GM08714 (cell line): ENCODE data around the gene ELMO1.

Experiments
- H3K4me3 ChIP-seq: fragments of 200-500 bp; sonication (Bioruptor generic); 2 replicates; pipeline ENCODE4 v1.5.1; 2014; ENCODE audit warnings: mild to moderate bottlenecking, low read length, inconsistent platforms
- ZNF274 ChIP-seq: IDR thresholded peaks from 2 replicates; pipeline ENCODE4 v1.6.1; 2012; ENCODE audit warnings: mild to moderate bottlenecking, low read depth, low read length

ELMO1 gene

DNA sequence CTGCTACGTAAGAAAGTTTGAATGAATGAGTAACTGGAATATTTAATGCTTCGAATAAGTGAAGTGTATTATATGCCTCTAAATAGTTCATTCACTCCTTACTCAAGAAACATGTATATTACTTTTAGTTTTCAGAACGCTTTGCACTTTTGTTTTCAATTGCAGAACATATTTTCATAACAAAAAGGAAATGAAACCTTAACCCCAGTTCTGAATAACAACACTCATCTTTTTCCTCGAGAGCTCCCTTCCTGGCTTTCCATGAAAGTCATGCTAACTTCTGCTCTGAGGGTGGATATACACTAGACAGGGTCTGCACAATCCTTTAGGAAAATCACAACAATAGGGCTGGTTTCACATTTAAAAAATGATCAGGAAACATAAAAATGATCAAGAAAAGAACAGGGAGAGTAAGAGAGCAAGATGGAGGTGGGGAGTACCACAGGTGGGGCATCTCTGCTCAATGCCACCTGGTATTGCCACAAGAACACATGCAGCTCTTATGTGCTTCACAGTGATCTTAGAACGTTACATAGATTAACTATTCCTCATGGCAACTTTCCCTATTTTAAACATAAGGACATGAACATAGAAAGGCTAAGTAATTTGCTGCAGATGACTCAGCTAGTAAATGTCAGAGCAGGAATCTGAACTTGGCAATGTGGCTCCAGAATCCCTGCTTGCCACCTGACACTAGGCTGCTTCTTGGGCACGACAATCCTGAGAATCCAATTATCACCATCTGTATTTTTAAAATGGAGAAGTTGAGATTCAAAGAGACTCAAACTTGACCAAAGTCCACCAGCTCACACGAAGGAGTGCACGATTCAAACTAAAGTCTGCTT lies 504.9 kb downstream of the ELMO1 start:
- peak overlapping the region; percentile 65 for H3K4me3 ChIP-seq
- no peak for TF ChIP-seq ZNF274

DNA sequence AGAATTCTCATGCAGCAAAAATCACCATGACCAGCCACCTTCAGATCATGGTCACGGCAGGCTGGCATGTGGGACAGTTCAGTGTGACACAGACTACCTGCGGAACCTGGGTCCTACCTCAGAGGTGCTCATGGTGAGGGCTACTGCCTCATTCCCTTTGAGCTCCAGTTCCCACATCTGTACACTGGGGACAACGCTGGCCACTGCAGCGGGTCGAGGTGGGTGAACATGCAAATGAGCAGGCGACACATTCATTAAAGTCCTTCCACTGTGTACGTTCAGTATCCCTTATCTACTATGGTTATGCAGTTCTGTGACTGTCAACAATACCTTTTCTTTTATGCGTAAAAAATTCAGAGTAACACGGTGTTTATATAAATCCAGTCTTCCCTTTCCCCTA lies 505.7 kb downstream of the ELMO1 start:
- H3K4me3 ChIP-seq, result peak overlapping the region; percentile 65
- TF ChIP-seq ZNF274, result no peak

- H3K4me3 ChIP-seq, result peak overlapping the region; percentile 65; the same call in 1 of the 2 replicates
- no peak for TF ChIP-seq ZNF274
Observed at GRCh38 chr7:36942541-36942940, 506.1 kb downstream of the ELMO1 start.

GRCh38 chr7:36942025-36942424 lies 506.6 kb downstream of the ELMO1 start:
- no peak overlapping the region for H3K4me3 ChIP-seq
- TF ChIP-seq ZNF274, result no peak

GRCh38 chr7:36941359-36941758 lies 507.3 kb downstream of the ELMO1 start:
- no peak for TF ChIP-seq ZNF274

GRCh38 chr7:36939816-36940215 lies 508.8 kb downstream of the ELMO1 start:
- TF ChIP-seq ZNF274, result no peak
- H3K4me3 ChIP-seq, result no peak overlapping the region

More at GRCh38 chr7:36941359-36941758, 507.3 kb downstream of the ELMO1 start:
- H3K4me3 ChIP-seq, result no peak overlapping the region

DNA sequence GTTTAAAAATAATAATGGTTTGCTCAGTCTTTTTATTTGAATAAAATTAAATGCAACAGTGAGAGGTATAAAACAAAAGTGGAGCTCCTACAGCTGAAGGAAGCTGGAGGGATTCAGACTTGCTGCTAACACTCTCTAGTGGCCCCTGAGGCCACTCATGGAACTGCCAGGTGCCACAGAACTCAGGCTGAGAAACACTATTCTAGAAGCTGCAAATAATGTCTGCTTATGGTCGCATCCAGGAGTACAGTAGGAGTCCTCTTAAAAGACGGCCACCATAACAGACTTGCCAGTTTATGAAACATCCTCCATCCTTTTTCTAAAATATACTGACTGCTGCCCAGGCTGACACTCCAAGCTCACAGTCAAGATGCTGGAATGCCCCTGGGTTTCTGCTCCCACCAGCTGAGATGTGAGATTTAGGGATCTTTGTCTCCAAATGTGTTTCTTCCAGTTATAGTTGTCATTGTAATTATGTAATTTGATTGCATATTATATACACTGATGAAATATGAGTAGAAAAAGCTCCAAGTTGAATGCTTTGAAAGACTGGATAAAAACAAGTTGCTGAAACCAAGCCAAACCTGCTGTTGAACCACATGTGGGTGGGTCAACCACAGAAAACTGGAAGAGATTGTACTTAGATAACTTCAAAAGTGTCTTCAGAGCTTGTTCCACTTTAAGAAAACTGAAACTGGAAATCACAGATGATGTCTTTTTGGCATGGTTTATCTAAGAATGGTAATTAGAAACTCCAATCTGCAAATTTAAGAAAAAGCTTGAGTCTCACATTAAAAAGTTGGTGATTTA lies 510.7 kb downstream of the ELMO1 start:
- TF ChIP-seq ZNF274, result peak; percentile 97

GRCh38 chr7:36931892-36932291 lies 516.8 kb downstream of the ELMO1 start:
- TF ChIP-seq ZNF274, result no peak
- no peak overlapping the region for H3K4me3 ChIP-seq

More for the DNA sequence above, 510.7 kb downstream of the ELMO1 start:
- no peak overlapping the region for H3K4me3 ChIP-seq

DNA sequence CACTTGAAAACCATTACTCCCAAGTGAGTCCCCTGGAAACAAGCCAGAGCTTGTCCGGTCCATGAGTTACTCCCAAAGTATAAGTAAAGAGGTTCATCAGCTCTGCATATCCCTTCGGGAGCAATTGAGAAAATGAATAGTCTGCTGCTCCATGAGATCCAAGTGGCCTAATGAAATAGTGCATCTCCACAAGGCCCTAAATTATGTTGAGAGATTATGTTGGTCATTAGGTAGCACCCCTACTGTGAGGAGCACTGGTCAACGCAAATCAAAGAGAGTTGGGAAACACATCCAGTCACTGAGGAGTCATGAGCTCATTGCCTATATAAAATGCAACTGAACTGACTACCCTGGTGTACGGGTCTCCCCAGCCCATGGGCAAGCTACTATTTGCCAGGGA lies 518.9 kb downstream of the ELMO1 start:
- no peak for TF ChIP-seq ZNF274
- H3K4me3 ChIP-seq, result no peak overlapping the region

GRCh38 chr7:36928718-36929117 lies 519.9 kb downstream of the ELMO1 start:
- no peak overlapping the region for H3K4me3 ChIP-seq
- no peak for TF ChIP-seq ZNF274

GRCh38 chr7:36928311-36928710 lies 520.4 kb downstream of the ELMO1 start:
- H3K4me3 ChIP-seq, result no peak overlapping the region
- TF ChIP-seq ZNF274, result no peak

DNA sequence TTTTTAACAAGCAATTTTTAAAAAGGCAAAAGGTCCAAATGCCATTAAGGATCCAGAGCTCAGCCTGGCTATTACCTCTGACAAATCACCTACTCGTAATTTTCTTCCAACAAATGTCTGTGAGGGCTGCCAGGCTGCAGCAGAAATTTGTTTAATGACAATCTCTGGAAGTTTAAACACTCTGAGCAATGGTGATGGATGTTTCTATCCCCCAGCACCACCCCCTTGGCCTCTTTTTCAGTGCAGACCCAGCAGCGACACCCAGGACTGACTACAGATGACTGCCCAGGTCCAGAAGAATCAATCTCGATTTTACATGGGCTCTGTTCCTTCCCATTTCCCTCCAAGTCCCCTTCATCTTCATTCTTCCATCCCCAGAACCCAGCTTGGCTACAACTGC lies 523.0 kb downstream of the ELMO1 start:
- no peak overlapping the region for H3K4me3 ChIP-seq
- no peak for TF ChIP-seq ZNF274

- no peak for TF ChIP-seq ZNF274
Observed at GRCh38 chr7:36925207-36925606, 523.5 kb downstream of the ELMO1 start.

GRCh38 chr7:36923943-36924436 lies 524.7 kb downstream of the ELMO1 start:
- TF ChIP-seq ZNF274, result no peak
- H3K4me3 ChIP-seq, result no peak overlapping the region

More at GRCh38 chr7:36925207-36925606, 523.5 kb downstream of the ELMO1 start:
- H3K4me3 ChIP-seq, result no peak overlapping the region
